ENCODE measurements around the gene PARD3.
A peak's percentile ranks its signal among the peaks of the same experiment; 100 is the strongest.

GRCh38 chr10:34102237-34102673, 712.8 kb downstream of the PARD3 start:
- TF ChIP-seq CTCF (IDR thresholded peaks at IDR 0.05) (no peak), POLR2A (IDR thresholded peaks at IDR 0.05) (no peak), EP300 (IDR thresholded peaks at IDR 0.05) (no peak), POLR2AphosphoS5 (IDR thresholded peaks at IDR 0.05) (peak; percentile 29 to 33)
